ENCODE measurements around the gene SART3.

The SART3 gene

DNA sequence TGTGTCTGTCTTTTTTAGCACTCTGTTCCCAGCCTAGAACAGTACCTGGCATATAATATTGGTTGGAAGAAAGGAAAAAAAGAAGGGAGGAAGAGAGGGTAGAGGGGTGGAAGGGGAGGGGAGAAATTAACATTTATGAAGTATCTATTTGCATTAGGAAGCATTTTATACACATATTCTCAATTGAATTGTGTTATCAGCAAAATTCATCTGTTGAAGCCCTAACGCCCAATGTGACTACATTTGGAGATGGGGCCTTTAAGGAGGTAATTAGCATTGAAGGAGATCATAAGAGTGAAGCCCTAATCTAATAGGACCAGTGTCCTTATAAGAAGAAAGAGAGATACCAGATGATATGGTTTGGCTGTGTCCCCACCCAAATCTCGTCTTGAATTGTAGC lies 76.1 kb downstream of the SART3 start:
- DNase-seq: no peak

DNA sequence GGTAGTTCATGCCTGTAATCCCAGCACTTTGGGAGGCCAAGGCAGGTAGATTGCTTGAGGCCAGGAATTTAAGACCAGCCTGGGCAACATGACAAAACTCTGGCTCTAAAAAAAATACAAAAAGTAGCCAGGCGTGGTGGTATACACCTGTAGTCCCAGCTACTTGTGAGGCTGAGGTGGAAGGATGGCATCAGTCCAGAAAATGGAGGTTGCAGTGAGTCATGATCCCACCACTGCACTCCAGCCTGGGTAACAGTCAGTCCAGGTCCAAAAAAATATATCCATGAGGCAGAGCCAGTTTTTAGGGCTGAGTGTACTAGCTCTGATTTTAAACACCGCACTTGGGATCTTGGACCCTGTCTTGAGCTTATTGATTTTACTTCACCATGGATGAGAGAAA lies 76.5 kb downstream of the SART3 start:
- DNase-seq: no peak

DNA sequence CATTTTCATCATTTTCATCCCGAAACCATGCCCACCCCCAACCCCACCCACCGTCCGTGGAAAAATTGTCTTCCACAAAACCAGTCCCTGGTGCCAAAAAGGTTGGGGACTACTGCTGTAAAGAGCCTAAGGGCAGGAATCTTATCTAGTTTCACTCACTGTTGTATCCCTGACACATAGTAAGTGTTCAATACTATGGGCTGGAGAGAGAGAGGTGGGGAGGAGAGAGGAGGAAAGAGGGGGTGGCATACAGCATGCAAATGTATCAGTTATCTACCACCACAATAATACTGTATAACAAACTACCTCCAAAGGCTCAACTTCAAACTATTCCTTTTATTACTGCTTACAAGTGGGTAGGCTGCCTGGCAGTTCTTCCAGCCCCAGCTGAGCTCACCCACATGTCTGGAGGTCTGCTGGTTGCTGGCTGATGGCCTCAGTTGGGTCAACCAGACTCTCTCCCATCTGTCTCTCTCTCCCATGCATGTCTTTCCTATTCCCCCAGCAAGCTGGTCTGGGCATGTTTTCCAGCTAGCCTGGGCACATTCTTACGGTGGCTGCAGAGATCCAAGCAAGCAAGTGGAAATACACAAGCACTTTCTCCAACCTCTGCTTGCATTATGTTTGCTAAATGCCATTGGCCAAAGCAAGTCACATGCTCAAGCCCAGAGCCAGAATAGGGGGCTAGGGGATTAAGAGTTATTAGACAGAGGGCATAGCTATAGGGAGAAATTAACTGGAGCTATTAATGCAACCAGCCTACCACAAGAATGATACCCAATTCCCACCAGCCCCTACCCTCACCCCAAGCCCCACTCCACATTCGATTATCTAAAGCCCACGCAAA lies 77.5 kb downstream of the SART3 start:
- no peak for DNase-seq

DNA sequence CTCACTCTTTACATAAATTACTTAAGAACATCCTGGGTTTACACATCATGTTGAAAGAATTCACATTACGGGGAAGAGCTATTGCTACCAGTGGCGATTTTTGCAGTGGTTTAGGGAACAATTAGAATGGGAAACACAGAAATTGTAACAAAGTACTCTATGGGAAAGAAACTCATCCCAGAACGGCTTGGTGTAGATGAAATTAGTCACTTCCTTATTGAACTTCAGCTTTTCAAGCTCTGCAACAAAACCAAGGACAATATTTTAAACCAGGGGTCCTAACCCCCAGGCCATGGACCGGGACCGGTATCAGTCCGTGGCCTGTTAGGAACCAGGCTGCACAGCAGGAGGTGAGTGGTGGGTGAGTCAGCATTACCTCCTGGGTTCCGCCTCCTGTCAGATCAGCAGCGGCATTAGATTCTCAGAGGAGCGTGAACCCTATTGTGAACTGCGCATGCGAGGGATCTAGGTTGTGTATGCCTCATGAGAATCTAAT lies 78.2 kb downstream of the SART3 start:
- no peak for DNase-seq

DNA sequence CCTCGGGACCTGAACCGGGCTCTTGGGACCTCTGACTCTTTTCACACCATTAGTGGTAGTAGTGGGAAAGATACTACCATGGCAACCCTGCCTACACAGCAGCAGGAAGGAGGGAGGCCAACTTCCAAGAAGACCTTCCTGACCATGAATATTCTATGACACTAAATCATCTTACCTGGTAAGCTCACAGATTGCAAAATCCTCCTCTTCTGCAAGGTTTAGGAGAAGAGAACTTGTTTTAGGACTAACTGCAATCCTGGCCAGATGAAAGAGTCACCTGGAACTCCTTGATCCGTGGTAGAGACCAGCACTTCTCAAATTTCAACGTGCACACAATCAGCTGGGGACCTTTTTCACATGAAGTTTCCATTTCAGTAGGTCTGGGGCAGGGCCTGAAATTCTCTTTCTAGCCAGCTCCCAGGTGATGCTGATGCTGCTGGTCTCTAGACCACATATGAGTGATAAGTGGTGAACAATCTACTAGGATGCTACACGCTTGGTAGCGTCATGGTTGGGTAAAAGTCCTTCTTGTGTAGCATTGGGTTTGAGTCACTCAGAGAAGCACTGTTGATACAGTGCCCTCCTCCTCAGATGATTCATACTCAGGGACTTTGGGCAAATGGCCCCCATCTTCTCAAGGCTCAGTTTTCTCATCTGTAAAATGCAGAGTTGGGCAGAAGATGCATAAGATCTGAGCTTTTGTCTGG lies 81.5 kb downstream of the SART3 start:
- DNase-seq: no peak

DNA sequence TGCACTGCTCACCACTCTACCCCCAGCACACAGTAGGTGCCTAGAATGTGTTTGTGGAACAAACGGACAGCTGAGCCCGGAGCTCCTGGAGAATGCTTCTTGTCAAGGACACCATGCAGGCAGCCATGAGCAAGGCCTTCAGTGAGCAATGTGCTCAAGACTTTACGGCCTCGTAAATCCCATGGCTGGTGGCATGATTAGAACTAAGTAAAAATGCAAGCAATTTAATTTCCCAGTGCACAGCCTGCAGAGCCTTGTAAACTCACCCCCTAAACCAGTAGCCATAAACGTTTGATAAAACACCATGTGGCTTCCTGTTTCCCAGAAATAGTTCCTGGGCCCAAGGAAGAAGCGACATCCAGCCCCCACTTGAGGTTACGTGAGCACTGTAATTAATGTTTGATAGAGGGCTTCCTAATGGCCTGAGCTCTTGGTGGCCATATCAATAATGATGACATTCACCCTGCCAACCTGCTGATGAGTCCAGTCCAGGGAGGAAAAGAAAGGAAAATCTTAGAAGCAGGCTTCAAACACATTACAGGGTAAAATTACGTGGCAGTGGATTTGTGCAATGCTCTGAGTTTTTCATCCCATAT lies 82.3 kb downstream of the SART3 start:
- no peak for DNase-seq

DNA sequence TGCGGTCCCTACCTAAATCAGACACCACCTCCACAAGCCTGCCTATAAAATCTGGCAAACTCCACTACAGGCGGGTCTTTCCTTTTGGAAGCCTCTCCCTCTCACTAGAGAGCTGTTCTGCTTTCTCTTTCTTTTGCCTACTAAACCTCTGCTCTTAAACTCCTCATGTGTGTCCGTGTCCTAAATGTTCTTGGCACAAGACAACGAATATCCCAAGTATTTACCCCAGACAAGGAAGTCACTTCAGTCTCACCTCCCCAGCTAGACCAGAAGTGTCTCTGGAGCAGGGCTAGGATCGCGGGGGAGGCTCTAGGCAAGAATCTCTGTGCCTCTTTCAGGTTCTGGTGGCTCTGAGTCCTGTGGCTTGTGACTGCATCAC lies 83.1 kb downstream of the SART3 start:
- DNase-seq: no peak

DNA sequence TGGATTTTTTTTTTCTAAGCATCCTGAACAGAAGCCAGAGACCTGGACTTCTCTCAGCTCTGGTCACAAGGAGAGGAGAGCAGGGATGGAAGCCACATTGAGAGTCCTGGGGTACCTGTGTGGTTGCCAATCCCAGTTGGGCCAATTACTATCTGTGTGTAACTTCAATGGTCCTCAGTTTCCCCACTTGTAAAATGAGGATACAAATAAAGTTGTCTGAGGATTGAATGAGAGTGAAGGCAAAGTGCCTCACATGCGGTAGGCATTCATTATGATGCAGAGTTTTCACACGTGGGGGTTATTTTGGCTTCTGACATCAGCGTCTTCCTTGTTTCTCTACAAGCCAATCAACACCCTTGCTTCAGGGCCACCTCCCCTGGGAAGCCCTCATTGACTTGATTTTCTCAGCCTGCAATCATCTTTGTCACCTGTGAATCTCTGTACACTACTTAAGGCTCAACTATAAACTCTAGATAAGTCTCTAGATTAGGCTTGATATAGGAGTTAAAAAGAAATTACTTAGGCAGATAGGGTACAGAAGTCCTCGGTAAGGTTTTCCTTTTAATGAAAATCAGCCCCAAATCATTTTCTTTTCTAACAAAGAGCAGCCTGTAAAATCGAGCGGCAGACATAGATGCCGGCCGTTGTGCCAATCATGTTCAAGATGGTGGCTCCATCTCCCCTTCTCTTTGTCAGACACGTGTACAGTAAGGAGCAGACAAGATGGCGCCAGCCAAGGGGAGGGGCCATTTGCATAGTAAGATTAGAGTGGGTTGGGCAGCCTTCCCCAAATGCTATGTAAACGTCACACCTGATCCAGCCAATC lies 83.7 kb downstream of the SART3 start:
- DNase-seq: no peak

DNA sequence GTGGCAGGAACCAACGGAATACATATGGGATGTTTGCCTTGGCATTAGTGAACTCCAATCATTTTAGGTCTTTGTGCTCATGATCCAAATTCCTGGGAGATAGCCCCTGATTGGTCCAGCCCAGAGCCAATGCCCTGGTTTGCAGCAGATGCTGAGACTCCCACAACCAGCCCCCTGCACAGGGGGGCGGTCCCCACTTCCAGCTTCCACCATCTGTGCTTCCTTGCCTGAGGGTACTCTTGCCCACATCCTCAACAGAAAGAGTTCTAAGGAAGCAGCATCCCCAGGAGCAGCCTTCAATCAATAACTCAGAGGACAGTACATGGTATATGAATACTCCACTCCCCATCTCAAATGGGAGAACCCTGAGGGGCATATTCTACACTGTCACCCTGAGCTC lies 85.6 kb downstream of the SART3 start:
- DNase-seq: no peak

DNA sequence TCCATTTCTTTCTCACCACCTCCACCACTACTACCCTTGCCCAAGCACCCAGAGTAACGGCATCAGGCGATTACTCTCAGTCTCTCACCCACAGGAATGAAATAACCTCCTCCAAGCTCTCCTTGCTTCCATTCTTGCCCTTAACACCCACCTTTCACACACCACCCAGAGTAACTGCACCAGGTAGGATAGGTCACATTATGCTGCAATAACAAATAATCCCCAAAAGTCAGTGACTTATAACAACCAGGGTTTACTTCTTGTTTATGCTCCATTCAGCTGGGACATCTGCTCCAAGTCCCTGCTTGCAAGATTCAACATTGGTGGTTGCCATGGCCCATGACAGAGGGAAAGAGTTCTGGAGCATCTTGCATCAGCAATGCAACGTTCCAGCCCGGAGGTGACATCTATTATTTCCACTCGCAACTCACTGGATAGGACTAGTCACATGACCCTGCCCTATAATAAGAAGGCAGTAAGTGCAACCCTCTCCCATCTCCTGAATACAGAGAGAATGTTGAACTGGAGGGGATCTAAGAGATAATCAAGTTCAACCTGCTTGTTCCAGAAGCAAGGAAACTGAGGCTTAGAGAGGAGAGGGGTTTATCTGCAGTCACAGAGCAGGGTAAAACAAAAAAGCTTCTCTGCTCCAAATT lies 87.4 kb downstream of the SART3 start:
- no peak for DNase-seq

All from stimulated activated CD4-positive, alpha-beta T cell treated with anti-CD3 and anti-CD28 coated beads, Interleukin-1b, Interleukin-23, amount 100 ng/mL, for 48 hours (primary cell).